ENCODE measurements around the gene SPRTN.

The SPRTN gene

GRCh38 chr1:231376101-231376500 lies 38.0 kb downstream of the SPRTN start:
- DNase-seq = no peak

DNA sequence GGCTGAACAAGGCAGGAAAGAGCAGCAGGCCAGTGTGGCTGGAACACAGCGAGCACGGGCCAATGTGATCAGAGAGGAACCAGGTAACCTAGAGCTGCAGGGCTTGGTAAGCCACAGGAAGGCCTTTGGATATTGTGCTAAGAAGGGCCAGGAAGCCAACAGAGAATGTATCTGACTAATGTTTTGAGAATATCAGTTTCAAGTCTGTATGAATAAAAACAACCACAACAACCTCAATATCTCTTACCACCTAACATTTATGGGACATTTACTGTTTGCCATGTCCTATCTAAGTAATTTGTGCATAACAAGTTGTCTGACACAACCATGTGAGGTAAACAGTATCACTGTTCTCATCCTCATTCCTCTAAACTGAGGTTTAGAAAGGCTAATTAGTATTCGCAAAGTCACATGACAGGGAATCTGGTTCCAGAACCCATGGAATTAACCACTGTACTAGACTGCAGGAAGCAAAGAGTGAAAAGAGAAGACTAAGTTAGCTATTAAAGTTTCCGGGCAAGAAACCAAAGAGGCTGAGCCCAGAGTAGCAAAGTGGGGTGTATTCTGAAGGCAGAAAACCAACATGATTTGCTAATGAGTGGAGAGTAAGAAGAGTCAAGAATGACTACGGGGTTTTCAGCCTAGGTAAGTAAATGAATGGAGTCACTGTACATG lies 38.9 kb downstream of the SPRTN start:
- DNase-seq = no peak

- DNase-seq = no peak
Measured at GRCh38 chr1:231381729-231382128, 43.6 kb downstream of the SPRTN start.

- DNase-seq = no peak
Measured at GRCh38 chr1:231382426-231382825, 44.3 kb downstream of the SPRTN start.

GRCh38 chr1:231383159-231383860 lies 45.2 kb downstream of the SPRTN start:
- DNase-seq = no peak

- no peak for DNase-seq
Measured at GRCh38 chr1:231384696-231385415, 46.8 kb downstream of the SPRTN start.

GRCh38 chr1:231385416-231385748 lies 47.3 kb downstream of the SPRTN start:
- DNase-seq = no peak

GRCh38 chr1:231386466-231386865 lies 48.4 kb downstream of the SPRTN start:
- DNase-seq = no peak

- no peak for DNase-seq
Measured at GRCh38 chr1:231387770-231388669, 49.9 kb downstream of the SPRTN start.

- DNase-seq = no peak
Measured at GRCh38 chr1:231390071-231390470, 52.0 kb downstream of the SPRTN start.

DNA sequence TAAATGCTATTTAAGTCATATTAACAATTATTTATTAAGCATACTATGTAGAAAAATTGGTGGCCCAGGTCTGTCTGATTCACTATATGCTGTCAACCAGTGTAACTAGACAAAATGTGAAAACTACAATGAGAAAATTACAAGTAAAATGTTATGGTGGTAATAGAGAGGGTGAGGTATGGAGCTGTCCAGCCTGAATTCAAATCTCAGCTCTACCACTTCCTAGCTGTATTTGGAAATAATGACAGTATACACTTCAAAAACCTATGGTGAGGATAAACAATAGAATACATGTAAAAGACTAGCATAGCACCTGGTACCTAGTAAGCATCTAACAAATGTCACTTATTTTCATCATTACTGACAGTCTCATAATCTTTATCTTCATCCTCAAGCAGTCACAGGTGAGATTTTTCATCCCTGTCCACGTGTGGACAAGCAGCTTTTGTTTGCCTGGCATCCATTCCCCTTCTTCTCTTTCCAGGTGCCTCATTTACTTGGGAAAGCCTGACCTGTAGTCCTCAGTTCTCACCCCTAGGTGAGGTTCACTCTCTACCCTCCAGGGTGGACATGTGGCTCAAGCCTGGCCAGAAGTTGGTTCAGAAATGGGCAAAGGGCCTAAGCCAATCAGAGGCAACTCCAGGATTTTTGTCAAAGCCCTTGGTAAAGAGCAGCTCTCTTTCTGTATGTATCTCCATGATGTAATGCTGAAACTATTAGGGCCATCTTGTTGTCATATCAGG lies 54.5 kb downstream of the SPRTN start:
- DNase-seq = no peak

GRCh38 chr1:231393668-231394067 lies 55.6 kb downstream of the SPRTN start:
- DNase-seq = no peak

- no peak for DNase-seq
Measured at GRCh38 chr1:231395076-231395997, 57.2 kb downstream of the SPRTN start.

DNA sequence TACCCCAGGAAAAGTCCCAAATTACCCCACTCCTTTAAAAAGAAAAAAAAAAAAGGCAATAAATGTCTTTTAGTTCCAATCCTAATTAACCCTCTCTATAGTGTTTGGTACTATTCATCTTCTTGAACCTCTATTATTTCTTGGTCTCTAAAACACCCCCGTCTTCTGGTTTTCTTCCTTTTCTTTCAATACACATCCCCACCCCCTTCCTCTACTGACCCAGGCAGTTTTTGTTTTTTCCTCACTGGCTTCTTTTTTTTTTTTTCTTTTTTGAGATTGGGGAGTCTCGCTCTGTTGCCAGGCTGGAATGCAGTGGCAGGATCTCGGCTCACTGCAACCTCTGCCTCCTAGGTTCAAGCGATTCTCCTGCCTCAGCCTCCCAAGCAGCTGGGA lies 57.9 kb downstream of the SPRTN start:
- no peak for DNase-seq

GRCh38 chr1:231396643-231397042 lies 58.5 kb downstream of the SPRTN start:
- DNase-seq = no peak

GRCh38 chr1:231397886-231398671 lies 60.0 kb downstream of the SPRTN start:
- no peak for DNase-seq

DNA sequence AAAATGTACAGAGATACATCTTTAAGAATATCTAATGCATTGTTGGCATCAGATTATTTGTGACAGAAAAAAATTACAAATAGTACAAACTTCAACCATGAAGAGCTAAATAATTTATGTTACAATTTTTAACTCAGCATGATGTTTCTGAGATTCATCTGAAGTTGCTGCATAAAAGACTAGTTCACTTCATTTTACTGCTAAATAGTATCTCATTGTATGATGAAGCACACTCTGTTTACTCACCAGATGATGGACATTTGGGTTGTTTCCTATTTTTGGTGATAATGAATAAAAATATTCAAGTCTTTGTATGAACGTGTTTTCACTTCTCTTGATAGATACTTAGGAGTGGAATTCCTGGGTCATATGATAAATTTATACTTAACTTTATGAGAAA lies 63.4 kb downstream of the SPRTN start:
- DNase-seq = no peak

DNA sequence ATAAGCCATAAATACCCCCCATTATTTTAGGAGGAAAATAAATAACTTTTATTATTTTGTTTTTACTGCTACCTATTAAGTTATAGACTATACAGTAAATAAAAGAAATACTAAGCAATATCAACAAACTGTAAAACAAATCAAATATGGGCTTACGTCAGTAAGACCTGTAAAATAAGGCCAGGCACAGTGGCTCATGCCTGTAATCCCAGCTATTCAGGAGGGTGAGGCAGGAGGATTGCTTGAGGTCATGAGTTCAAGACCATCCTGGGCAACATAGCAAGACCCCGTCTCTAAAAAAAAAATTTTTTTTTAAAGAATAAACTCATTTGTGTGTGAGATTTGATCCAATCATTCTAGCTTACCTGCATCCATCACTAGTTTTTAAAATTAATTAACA lies 66.2 kb downstream of the SPRTN start:
- DNase-seq = no peak

Measured in amygdala (tissue), 56 donors.